ENCODE measurements around the gene CHRNG.

- TF ChIP-seq EZH2phosphoT487 (conservative IDR thresholded peaks at IDR 0.05; ENCODE audit: low read length) (no peak), CTCF (IDR thresholded peaks at IDR 0.05; ENCODE audit: insufficient read depth, low read length, poor library complexity, severe bottlenecking) (no peak)
Observed at GRCh38 chr2:232545511-232546375, 6.3 kb downstream of the CHRNG start.

Measured in SU-DHL-6 (cell line).